SK-N-SH (cell line): ENCODE data around the gene MIGA1.

Source experiments
- CTCF ChIP-seq: fragments of 200-600 bp; sonication (generic); IDR thresholded peaks from 2 replicates; pipeline ENCODE4 v1.6.1; 2017; ENCODE audit warnings: antibody characterized with exemption, mild to moderate bottlenecking, moderate library complexity
- EP300 ChIP-seq, 2 experiments: IDR thresholded peaks; 2 replicates each; pipeline versions ENCODE4 v1.4.0 to v1.6.1; 2012; ENCODE audit warnings: borderline replicate concordance in 1 of 2, low read depth in 1 of 2, low read length in 1 of 2
- GATA2 ChIP-seq: sonication (generic); formaldehyde crosslinking; IDR thresholded peaks from 2 replicates; pipeline ENCODE4 v1.5.0; 2020; ENCODE audit warnings: mild to moderate bottlenecking, missing genetic modification reagents
- RCOR1 ChIP-seq: fragments of 150-350 bp; IDR thresholded peaks from 2 replicates; pipeline ENCODE4 v1.6.1; 2017; ENCODE audit warnings: antibody characterized with exemption, low read length
- SMC3 ChIP-seq: IDR thresholded peaks from 2 replicates; pipeline ENCODE4 v1.6.1; 2012; ENCODE audit warnings: low read depth, low read length, improper control_type of control experiment
- TAF1 ChIP-seq: IDR thresholded peaks from 2 replicates; pipeline ENCODE4 v1.6.1; 2012; ENCODE audit warnings: low read depth, mild to moderate bottlenecking, low read length, moderate library complexity, borderline replicate concordance
- ZBTB33 ChIP-seq: IDR thresholded peaks from 2 replicates; pipeline ENCODE4 v1.4.0; 2012; ENCODE audit warnings: low read depth, borderline replicate concordance

GRCh38 chr1:77900687-77901293 lies 121.3 kb downstream of the MIGA1 start:
- TF ChIP-seq CTCF: peak; percentile 85
- no peak for TF ChIP-seq TAF1
- TF ChIP-seq SMC3: peak; percentile 51
- no peak for TF ChIP-seq ZBTB33
- TF ChIP-seq RCOR1: no peak
- no peak for TF ChIP-seq EP300 (IDR thresholded peaks at IDR 0.05; ENCODE audit: borderline replicate concordance in 1 of 2, low read depth in 1 of 2, low read length in 1 of 2)
- TF ChIP-seq GATA2 (CRISPR knock-in tag): no peak
